ENCODE results near the gene TSN.

GRCh38 chr2:121723316-121723715 lies 32.1 kb upstream of the TSN start:
- TF ChIP-seq CEBPB (IDR thresholded peaks at IDR 0.05; ENCODE audit: low read depth) (no peak), EZH2 (IDR thresholded peaks at IDR 0.05) (no peak), POLR2A (IDR thresholded peaks at IDR 0.05; ENCODE audit: borderline replicate concordance, extremely low read depth, insufficient read depth, insufficient read length) (no peak), JUND (IDR thresholded peaks at IDR 0.05) (no peak)
